Effector memory CD8-positive, alpha-beta T cell (primary cell): ENCODE data around the gene ADAMTS17.
A peak's percentile ranks its signal among the peaks of the same experiment; 100 is the strongest.

ENCODE experiments used
- ATAC-seq: fragments of 150-1000 bp; cut with Tn5 transposase; replicated peaks from 2 replicates; pipeline ENCODE4 v1.10.0; 2021; ENCODE audit warnings: mild to moderate bottlenecking, moderate library complexity
- DNase-seq, 3 experiments: peaks; one replicate each; pipeline ENCODE4 v3.0.0; 2021
- H3K27ac Mint-ChIP-seq, 2 donors: one replicate each; pipeline ENCODE4 v1.8.0; 2022; ENCODE audit warnings: mild to moderate bottlenecking in 2 of 2, mixed read lengths in 2 of 2, moderate library complexity in 2 of 2
- H3K27me3 Mint-ChIP-seq, 2 donors: one replicate each; pipeline ENCODE4 v1.8.0; 2022; ENCODE audit warnings: mixed read lengths in 2 of 2
- H3K36me3 Mint-ChIP-seq: one replicate; pipeline ENCODE4 v1.8.0; 2022; ENCODE audit warnings: mild to moderate bottlenecking, moderate library complexity, mixed read lengths; ENCODE audit not compliant: insufficient read depth
- H3K4me1 Mint-ChIP-seq, 2 donors: one replicate each; pipeline ENCODE4 v1.8.0; 2022; ENCODE audit warnings: low read depth in 2 of 2, mixed read lengths in 2 of 2
- H3K4me3 Mint-ChIP-seq, 2 donors: one replicate each; pipeline ENCODE4 v1.8.0; 2022; ENCODE audit warnings: mild to moderate bottlenecking in 2 of 2, mixed read lengths in 2 of 2, moderate library complexity in 2 of 2
- H3K9me3 Mint-ChIP-seq, 2 donors: one replicate each; pipeline ENCODE4 v1.8.0; 2022; ENCODE audit warnings: mixed read lengths in 2 of 2

The ADAMTS17 gene

DNA sequence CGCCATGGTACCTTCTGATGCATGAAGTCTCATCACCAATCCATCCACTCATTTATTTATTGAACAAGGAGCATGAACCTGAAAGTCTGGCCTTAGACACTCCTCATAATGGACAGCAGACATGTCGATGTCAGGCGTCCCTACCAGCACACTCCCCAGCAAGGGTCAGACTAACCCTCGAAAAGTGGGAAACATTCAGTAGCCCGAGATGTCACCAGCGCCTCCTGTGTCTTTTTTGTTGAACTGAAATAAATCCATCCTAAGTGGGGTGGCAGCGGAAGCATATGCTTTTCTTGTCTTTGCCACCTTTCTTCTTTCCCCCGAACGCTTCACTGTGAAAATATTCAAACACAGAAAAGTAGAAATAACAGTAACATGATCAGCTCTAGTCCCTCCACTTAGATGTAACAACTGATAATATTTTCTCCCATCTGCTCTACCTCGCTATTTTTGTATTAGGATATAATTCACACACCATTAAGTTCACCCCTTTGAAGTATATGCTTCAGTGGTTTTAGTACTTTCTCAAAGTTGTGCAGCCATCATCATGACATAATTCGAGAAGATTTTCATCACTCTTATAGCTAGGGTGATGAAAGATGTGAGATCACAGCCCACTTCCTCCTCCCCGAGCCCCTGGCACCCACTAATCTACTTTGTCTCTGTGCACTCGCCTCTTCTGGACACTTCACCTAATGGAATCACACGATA lies 121.6 kb downstream of the ADAMTS17 start:
- ATAC-seq (no peak), DNase-seq (no peak)
- Mint-ChIP-seq H3K27ac (no peak overlapping the region), H3K4me3 (no peak overlapping the region), H3K27me3 (no peaks in the 10 kb centered on the region), H3K4me1 (peaks cover 0 to 5% of the 10 kb centered on the region in 2 donors), H3K9me3 (no peaks in the 10 kb centered on the region), H3K36me3 (no peaks in the 10 kb centered on the region)

DNA sequence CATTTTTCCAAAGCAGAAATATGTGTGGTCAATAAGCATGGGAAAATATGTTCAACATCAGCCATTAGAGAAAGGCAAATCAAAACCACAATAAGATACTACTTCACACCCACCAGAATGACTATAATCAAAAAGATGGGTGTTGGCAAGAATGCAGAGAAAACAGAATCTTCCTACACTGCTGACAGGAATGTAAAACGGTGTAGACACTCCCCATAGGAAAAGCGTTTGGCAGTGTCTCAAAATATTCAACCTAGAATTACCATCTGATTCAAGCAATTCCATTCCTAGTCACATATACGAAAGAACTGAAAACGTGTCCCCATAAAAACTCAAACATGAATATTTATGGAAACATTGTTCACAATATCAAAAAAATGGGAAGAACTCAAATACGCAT lies 123.3 kb downstream of the ADAMTS17 start:
- DNase-seq (no peak), ATAC-seq (no peak)
- H3K27me3 Mint-ChIP-seq, result no peaks in the 10 kb centered on the region
- no peak overlapping the region for H3K4me3 Mint-ChIP-seq
- no peaks in the 10 kb centered on the region for H3K9me3 Mint-ChIP-seq
- H3K4me1 Mint-ChIP-seq, result no peaks in the 10 kb centered on the region
- H3K36me3 Mint-ChIP-seq, result no peaks in the 10 kb centered on the region
- H3K27ac Mint-ChIP-seq, result no peak overlapping the region

DNA sequence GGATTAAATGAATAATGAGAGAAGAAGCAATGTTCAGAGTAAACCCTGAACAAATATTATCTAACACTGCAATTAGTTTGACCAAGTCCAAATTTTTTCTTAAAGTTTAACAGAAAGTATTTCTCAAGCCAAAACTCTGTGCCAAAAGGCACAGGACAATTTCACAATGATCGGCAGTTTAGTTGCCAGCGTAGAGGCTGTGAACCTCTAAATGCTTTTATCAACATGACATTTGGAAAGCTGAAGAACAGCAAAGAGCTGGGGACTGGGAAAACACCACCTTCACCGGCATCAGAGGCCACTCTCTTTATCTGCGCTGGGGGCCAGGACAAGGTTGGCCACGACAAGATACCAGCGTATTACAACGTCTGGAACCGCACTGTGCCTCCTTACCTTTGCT lies 125.6 kb downstream of the ADAMTS17 start:
- Mint-ChIP-seq H3K27me3 (no peaks in the 10 kb centered on the region), H3K27ac (no peak overlapping the region), H3K9me3 (no peaks in the 10 kb centered on the region), H3K36me3 (no peaks in the 10 kb centered on the region), H3K4me1 (no peaks in the 10 kb centered on the region), H3K4me3 (no peak overlapping the region)
- no peak for DNase-seq
- ATAC-seq, result no peak

DNA sequence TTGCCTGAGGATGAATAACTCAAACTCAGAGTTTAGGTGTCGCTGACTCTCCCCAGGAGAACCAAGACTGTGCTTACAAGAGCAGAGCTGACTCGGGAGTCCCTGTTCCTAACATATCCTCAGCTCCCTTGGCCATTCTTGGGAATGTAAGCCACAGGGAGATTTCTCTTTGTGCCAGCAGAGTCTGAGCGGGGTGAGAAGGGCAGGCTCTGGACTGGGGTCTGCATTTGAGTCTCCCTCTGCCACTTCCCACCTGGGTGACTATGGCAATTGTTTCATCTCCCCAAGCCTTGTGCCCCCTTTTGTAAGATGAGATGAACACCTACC lies 126.0 kb downstream of the ADAMTS17 start:
- no peak overlapping the region for H3K27ac Mint-ChIP-seq
- H3K36me3 Mint-ChIP-seq, result no peaks in the 10 kb centered on the region
- no peaks in the 10 kb centered on the region for H3K9me3 Mint-ChIP-seq
- no peaks in the 10 kb centered on the region for H3K27me3 Mint-ChIP-seq
- no peak for DNase-seq
- H3K4me3 Mint-ChIP-seq, result no peak overlapping the region
- no peaks in the 10 kb centered on the region for H3K4me1 Mint-ChIP-seq
- ATAC-seq, result no peak

DNA sequence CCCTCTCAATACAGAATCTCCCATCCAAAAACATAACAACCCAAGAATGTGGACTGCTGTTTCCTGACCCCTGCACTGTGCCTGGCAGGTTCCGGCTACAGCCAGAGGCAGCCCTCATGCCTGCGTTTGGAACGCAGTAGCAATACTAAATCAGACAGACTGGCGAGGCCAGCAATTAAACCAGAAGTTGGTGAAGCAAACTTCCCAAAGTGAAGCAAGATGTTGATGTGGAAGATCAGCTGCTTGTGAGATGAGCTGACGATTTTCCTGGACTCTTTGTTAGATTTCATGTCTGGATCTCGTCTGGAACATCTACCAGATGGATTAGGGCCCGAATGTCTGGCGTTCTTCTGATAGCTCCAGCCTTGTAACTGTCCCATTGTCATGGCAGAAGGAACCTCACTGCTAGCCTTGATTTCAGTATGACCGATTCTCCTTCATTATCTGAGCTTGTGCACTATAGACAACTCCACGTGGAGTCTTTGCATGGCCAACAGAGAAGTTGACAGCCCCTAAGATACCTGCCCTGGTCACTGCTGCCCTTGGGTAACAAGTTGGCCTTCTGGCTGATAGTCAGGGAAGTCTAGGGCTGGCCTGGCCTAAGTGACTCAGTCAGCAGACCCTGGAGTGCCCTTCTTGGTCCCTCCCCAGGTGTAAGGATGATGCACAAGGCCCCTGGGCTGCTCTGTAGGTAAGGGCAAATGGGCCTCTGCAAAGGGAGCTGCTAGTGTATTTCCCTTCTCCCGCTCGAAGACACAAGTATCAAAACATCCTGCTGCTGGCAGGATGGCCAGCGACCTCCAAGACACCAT lies 126.5 kb downstream of the ADAMTS17 start:
- no peak for ATAC-seq
- Mint-ChIP-seq H3K27ac (no peak overlapping the region), H3K36me3 (no peaks in the 10 kb centered on the region), H3K4me3 (no peak overlapping the region), H3K27me3 (no peaks in the 10 kb centered on the region), H3K9me3 (no peaks in the 10 kb centered on the region), H3K4me1 (no peaks in the 10 kb centered on the region)
- DNase-seq, result no peak

DNA sequence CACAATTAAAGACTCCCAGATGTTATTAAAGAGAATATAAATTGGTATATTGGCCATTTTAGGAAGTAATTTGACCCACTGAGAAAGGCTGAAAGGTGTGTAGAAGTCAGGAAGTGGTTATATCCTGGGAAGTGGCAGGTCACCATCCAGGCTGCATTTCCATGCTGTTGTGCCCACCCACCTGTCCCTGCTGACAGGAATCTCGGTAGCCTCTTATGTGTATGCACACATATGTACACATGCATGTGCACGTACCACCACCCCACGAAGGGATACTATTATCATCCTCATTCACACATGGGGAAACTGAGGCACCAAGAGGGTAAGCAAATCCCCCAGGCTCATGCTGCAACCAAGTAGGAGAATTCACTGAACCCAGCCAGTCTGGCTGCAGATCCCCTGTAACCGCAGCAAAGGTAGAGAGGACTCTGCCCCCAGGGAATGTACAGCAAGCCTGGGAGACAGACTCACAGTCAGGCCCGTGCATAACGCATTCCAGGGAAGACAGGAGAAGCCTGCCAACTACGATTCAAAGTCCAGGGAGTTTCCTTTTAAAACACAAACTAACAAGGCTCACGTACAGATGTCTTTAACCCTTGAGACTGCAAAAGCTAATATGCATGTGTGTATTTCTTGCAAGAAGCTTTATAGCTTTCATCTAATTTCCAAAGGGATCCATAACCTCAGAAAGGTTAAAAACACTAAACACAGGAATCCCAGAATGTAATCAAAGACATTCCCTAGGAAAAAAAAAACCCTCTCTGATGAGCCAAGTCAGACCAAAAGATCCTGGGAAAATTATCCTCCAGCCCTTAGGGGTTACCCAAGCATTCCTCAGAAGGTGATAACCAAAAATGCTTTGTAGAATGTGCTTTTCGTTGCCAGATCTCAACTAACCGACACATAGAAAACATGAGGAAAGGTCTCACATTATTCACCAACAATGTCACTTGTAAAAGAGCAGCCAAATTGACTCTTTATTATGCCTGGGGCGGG lies 129.6 kb downstream of the ADAMTS17 start:
- Mint-ChIP-seq H3K9me3 (no peaks in the 10 kb centered on the region), H3K27ac (no peak overlapping the region), H3K36me3 (no peaks in the 10 kb centered on the region), H3K4me3 (no peak overlapping the region), H3K4me1 (no peaks in the 10 kb centered on the region), H3K27me3 (peaks cover 0 to under 1% of the 10 kb centered on the region in 2 donors)
- DNase-seq, result no peak
- ATAC-seq, result no peak

DNA sequence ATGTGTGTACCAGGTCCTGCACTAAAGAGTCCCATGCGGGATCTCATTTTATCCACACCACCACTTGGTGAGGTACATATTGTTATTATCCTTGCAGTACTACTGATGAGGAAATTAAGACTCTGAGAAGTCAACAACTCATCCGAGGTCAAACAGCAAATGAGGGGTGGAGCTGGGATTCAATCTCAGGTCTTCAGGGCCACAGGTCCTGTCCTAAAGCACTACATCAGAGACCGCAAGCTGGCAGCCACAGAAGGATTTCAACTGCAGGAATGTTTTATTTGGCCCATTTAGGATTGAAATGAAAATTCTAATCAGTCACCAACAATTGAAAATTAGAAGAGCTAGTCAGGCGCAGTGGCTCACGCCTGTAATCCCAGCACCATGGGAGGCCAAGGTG lies 131.4 kb downstream of the ADAMTS17 start:
- no peak for ATAC-seq
- Mint-ChIP-seq H3K9me3 (no peaks in the 10 kb centered on the region), H3K27me3 (peaks cover 0 to 12% of the 10 kb centered on the region in 2 donors), H3K36me3 (no peaks in the 10 kb centered on the region), H3K4me3 (no peak overlapping the region), H3K4me1 (no peaks in the 10 kb centered on the region), H3K27ac (no peak overlapping the region)
- no peak for DNase-seq

DNA sequence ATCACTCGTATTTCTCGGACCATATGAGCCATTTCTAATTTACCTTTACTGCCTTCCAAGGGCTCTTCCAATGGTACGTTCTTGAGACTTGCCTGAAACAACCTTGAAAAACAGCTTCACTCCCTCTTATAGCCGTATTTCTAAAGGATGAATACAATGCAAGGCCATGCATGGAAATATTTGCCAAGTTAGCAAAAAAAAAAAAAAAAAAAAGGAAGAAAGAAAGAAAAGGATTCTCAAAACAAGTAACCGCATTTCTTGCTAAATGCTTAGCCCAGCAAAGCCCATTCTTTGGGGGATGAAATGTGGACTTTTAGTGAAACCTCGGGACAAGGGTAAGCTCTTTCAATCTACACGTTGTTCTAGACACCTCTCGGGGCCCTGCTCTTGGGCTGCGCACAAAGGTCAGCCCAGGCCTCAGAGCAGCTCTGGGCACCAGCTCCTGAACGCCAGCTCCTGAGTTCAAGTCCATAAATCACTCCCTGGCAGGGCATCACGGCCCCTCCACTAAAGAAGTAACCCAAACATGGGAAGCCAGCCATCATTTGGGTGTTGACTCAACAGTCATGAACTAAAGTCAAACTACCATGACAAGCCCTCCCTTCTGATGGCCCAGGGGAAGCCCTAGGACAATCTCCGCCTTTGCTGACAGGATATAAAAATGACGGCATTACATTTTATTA lies 132.7 kb downstream of the ADAMTS17 start:
- Mint-ChIP-seq H3K36me3 (no peaks in the 10 kb centered on the region), H3K9me3 (no peaks in the 10 kb centered on the region), H3K27ac (no peak overlapping the region), H3K27me3 (peaks cover 0 to 12% of the 10 kb centered on the region in 2 donors), H3K4me1 (no peaks in the 10 kb centered on the region), H3K4me3 (no peak overlapping the region)
- no peak for ATAC-seq
- DNase-seq, result no peak

DNA sequence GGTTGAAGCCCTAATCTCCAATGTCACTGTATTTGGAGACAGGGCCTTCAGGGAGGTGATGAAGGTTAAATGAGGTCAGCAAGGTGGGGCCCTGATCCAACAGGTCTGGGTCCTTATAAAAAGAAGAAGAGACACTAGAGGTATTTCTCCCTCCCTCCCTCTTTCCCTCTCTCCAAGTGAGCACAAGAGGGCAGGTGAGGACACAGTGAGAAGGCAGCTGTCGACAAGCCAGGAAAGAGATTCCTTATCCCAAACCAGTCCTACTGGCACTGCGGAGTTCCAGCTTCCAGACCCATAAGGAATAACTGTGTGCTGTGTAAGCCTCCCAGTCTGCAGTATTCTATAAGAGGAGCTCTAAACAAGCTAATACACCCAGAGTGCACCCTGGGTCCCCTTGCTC lies 134.7 kb downstream of the ADAMTS17 start:
- Mint-ChIP-seq H3K9me3 (no peaks in the 10 kb centered on the region), H3K27me3 (peaks cover 0 to 12% of the 10 kb centered on the region in 2 donors), H3K4me1 (peaks cover 5% of the 10 kb centered on the region in 2 donors), H3K27ac (peak overlapping the region in 1 of 2 donors; percentile 62), H3K36me3 (no peaks in the 10 kb centered on the region), H3K4me3 (no peak overlapping the region)
- no peak for ATAC-seq
- DNase-seq, result no peak

DNA sequence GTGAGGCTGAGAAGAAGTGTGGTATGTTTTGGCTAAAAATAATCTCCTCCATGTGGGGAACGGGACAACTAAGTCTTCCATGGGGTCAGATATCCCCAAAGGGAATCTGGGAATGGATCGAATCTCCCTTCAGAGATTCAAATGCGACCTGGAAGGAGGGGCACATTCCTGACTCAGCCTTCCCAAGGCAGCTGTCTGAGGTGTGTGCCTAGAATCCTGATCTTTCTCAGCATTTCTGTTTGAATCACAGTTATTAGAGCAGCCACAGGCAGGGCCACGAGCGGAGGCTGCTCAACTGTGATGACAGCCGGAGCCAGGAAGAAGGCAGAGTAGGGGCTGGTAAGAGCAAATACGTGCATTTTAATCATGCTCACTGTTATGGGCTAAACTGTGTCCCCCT lies 135.1 kb downstream of the ADAMTS17 start:
- Mint-ChIP-seq H3K4me3 (no peak overlapping the region), H3K27me3 (peaks cover 0 to 12% of the 10 kb centered on the region in 2 donors), H3K4me1 (peaks cover 9% of the 10 kb centered on the region in 2 donors), H3K27ac (peak overlapping the region in 1 of 2 donors; percentile 62), H3K9me3 (no peaks in the 10 kb centered on the region), H3K36me3 (no peaks in the 10 kb centered on the region)
- no peak for ATAC-seq
- DNase-seq, result no peak

DNA sequence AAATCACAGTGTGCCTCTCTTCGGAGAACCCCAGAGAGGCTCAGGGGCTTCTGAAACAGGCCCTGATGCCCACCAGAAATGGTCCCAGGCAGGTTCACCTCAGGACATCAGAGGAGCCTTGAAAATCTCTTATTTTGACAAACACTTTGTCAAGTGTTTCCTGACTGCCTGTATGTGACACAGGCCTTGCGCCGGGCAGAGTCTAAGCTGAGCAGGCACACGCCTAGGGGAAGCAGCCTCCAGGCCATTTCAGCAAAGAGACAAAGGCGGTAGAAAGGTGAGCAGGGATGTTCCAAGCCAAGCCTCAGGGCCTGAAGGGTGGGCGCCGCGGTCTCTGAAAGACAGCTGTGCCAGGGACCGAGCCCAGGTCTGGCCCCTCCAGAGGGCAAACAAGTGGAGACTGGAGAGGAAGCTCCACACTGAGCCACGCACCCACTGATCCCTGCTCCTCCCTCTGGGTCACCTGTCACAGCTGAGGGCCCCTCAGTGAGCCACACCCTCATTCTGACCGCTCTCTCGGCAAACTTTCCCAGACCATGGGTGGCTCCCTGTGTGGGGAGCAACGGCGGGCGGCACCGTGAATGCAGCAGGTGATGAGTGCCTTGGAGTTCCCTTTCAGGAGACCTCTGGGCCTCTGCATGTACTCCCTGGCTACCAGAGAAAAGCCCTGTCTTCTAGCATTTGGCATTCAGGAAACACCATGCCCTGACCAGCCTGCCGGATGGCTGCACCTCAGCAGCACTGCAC lies 136.1 kb downstream of the ADAMTS17 start:
- ATAC-seq (no peak), DNase-seq (no peak)

DNA sequence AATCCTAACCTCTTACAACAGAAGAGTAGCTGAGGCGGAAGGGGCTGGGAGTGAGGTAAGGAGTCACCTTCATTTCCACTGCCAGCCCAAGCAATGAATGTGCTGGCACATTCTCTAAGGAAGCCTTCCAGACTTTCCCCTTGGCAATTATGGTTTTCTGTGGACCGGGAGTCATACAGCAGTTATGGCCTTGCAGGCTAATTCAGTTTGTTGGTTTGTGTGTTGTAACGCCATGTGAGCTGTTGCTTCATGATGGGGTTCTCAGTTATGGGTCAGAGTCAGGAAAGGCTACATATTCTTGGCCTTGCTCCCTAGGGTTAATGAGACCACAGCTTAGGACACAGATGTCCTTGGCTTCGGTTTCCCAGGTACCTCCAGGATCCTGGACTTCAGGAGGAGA lies 137.0 kb downstream of the ADAMTS17 start:
- ATAC-seq (no peak), DNase-seq (no peak)
- Mint-ChIP-seq H3K27me3 (peaks cover 0 to 12% of the 10 kb centered on the region in 2 donors), H3K4me1 (peaks cover 19 to 21% of the 10 kb centered on the region in 2 donors), H3K4me3 (no peak overlapping the region), H3K9me3 (no peaks in the 10 kb centered on the region), H3K36me3 (no peaks in the 10 kb centered on the region), H3K27ac (no peak overlapping the region)

More for the DNA sequence above, 136.1 kb downstream of the ADAMTS17 start:
- H3K27ac Mint-ChIP-seq, result no peak overlapping the region
- no peak overlapping the region for H3K4me3 Mint-ChIP-seq
- H3K36me3 Mint-ChIP-seq, result no peaks in the 10 kb centered on the region
- H3K9me3 Mint-ChIP-seq, result no peaks in the 10 kb centered on the region
- peaks cover 16 to 17% of the 10 kb centered on the region in 2 donors for H3K4me1 Mint-ChIP-seq
- H3K27me3 Mint-ChIP-seq, result peaks cover 0 to 12% of the 10 kb centered on the region in 2 donors
